Left ventricle myocardium inferior (tissue), 1 donor: ENCODE data around the gene A3GALT2. TPM values are rescaled to one million over a fixed set of nuclear protein-coding genes. Genes with fewer than 3 reads are reported as not detected.
A peak's percentile ranks its signal among the peaks of the same experiment; 100 is the strongest.

ENCODE experiments used
- DNase-seq: peaks from one replicate; pipeline ENCODE4 v3.0.0-alpha.2; 2020
- H3K27ac ChIP-seq: fragments of 200-600 bp; replicated peaks from 2 replicates; pipeline ENCODE4 v1.8.0; 2021
- H3K27me3 ChIP-seq: fragments of 200-600 bp; 2 replicates; pipeline ENCODE4 v1.8.0; 2021; ENCODE audit warnings: low read depth
- H3K36me3 ChIP-seq: fragments of 200-600 bp; 2 replicates; pipeline ENCODE4 v1.8.0; 2021
- H3K4me1 ChIP-seq: fragments of 200-600 bp; 2 replicates; pipeline ENCODE4 v1.8.0; 2021
- H3K4me3 ChIP-seq: fragments of 200-600 bp; 2 replicates; pipeline ENCODE4 v1.8.0; 2021; ENCODE audit warnings: mild to moderate bottlenecking, moderate library complexity
- H3K9me3 ChIP-seq: fragments of 200-600 bp; replicated peaks from 2 replicates; pipeline ENCODE4 v1.8.0; 2021
- intact Hi-C: fragments of 100-400 bp; cut with micrococcal nuclease; formaldehyde crosslinking; loops from one replicate; pipeline ENCODE4 v1.11.0; 2022
- total RNA-seq: library from RNA; stranded (reverse); fragmentation: NEBNext Ultra II Directional; extraction: Animal tissue kit (Norgen Biotek cat#: 25700); gene quantifications from one replicate; pipeline ENCODE4 v1.2.1, GENCODE V29; 2021
- TF ChIP-seq, protein P1 (sequence below): fragments of 200-600 bp; IDR thresholded peaks from 2 replicates; pipeline ENCODE4 v1.8.0; 2021; ENCODE audit warnings: antibody characterized with exemption, mild to moderate bottlenecking, borderline replicate concordance
- donor health status: DM: no; HTN: yes; CAD: no; lungs with severe emphysema.

The A3GALT2 gene
- total RNA-seq, 1 donor from 2014 or later, result not detected

- TF ChIP-seq, protein P1, sequence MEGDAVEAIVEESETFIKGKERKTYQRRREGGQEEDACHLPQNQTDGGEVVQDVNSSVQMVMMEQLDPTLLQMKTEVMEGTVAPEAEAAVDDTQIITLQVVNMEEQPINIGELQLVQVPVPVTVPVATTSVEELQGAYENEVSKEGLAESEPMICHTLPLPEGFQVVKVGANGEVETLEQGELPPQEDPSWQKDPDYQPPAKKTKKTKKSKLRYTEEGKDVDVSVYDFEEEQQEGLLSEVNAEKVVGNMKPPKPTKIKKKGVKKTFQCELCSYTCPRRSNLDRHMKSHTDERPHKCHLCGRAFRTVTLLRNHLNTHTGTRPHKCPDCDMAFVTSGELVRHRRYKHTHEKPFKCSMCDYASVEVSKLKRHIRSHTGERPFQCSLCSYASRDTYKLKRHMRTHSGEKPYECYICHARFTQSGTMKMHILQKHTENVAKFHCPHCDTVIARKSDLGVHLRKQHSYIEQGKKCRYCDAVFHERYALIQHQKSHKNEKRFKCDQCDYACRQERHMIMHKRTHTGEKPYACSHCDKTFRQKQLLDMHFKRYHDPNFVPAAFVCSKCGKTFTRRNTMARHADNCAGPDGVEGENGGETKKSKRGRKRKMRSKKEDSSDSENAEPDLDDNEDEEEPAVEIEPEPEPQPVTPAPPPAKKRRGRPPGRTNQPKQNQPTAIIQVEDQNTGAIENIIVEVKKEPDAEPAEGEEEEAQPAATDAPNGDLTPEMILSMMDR, result no peak
- no peaks in the 10 kb centered on the region for H3K27me3 ChIP-seq
- no peak overlapping the region for H3K4me3 ChIP-seq
- H3K36me3 ChIP-seq, result peaks cover 4% of the 10 kb centered on the region
- H3K27ac ChIP-seq, result peak overlapping the region; percentile 62
- intact Hi-C loops, result no loop called here
- no peaks in the 10 kb centered on the region for H3K9me3 ChIP-seq
- no peak for DNase-seq
- H3K4me1 ChIP-seq, result peaks cover 94% of the 10 kb centered on the region
These were observed 54.9 kb downstream of the A3GALT2 start for GRCh38 chr1:33265780-33266605.

DNA sequence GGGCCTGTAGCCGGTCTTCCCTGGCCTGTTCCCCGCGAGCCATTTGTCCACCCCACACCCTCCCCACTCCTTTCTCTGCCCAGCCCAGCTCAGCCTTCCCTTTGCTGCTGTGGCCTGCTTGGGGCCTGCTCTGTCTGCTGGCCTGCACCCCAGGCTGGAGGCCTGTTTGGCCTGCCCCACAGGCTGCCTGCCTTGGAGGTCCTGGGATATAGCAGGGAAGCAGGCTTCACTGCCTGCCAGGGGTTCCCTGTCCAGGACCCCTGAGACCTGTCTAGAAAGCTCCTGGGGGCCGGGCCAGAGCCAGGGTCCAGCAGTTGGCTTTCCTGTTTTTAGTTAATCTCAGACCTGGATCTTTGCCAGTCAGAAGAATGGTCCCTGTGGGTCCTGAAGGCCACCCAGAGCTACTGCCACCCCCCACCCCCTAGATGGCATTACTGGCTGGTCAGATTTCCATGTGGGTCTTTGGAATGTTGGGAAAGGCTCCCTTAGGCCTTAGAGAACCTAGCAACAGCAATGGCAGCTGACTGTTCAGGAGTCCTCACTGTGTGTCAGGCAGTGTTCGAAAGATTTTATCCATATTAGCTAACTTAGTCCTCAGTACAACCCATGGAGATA, 56.9 kb downstream of the A3GALT2 start:
- Histone ChIP-seq H3K27me3 (no peaks in the 10 kb centered on the region), H3K36me3 (peaks cover 4% of the 10 kb centered on the region), H3K9me3 (no peaks in the 10 kb centered on the region), H3K4me1 (peaks cover 95% of the 10 kb centered on the region), H3K27ac (peak overlapping the region; percentile 62), H3K4me3 (no peak overlapping the region)
- TF ChIP-seq, protein P1, result no peak
- DNase-seq, result no peak
- intact Hi-C loops, result no loop called here

- Histone ChIP-seq H3K27me3 (no peaks in the 10 kb centered on the region), H3K4me3 (no peak overlapping the region), H3K36me3 (peaks cover 4% of the 10 kb centered on the region), H3K4me1 (peaks cover 92% of the 10 kb centered on the region), H3K27ac (peak overlapping the region; percentile 61), H3K9me3 (no peaks in the 10 kb centered on the region)
- TF ChIP-seq, protein P1, result no peak
- intact Hi-C loops, result no loop called here
- DNase-seq, result no peak
These were observed 59.6 kb downstream of the A3GALT2 start for GRCh38 chr1:33261344-33261743.

DNA sequence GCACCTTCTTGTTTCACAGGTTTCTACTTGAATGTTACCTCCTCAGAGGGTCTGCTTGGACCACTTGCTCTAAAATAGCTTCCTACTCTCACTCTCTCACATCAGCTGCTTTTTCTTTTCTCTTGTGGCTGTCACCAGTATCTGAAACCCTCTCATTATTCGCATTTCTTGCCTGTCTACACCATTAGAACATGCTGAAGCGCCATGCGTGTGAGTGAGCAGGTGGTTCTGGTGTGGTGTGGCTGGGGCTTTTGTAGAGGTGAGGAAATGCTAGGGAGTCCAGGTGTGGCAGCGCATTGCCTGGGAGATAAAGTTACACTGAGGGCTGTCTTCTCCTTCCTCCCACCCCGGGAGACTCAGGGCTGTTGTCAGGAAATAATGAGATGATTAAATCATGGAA, 60.5 kb downstream of the A3GALT2 start:
- Histone ChIP-seq H3K4me3 (no peak overlapping the region), H3K9me3 (no peaks in the 10 kb centered on the region), H3K27me3 (no peaks in the 10 kb centered on the region), H3K27ac (peak overlapping the region; percentile 61), H3K4me1 (peaks cover 87% of the 10 kb centered on the region), H3K36me3 (no peaks in the 10 kb centered on the region)
- DNase-seq, result no peak
- intact Hi-C loops, result no loop called here
- TF ChIP-seq, protein P1, result no peak

DNA sequence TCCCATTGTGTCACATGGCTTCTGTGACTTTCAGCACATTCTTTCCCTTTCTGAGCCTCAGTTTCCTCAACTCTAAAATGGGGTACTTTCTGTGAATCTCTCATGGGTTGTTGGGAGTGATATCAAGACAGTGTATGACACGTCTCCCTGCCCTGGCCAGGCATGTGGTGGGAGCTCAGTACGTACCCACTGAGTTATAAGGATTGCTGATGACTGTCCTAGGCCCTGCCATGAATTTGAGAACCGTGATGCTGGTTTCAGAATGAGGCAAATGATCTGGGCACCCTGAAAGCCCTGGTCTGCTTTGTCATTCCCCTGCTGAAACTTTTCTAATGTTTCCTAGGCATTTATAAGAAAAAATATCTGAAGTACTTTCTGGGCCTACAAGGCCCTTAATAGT, 61.0 kb downstream of the A3GALT2 start:
- no peak overlapping the region for H3K27ac ChIP-seq
- no peak overlapping the region for H3K4me3 ChIP-seq
- peaks cover 87% of the 10 kb centered on the region for H3K4me1 ChIP-seq
- H3K27me3 ChIP-seq, result no peaks in the 10 kb centered on the region
- intact Hi-C loops, result no loop called here
- no peaks in the 10 kb centered on the region for H3K36me3 ChIP-seq
- DNase-seq, result no peak
- no peaks in the 10 kb centered on the region for H3K9me3 ChIP-seq
- TF ChIP-seq, protein P1, result no peak
